ENCODE measurements around the gene CGB2.
A peak's percentile ranks its signal among the peaks of the same experiment; 100 is the strongest.

DNA sequence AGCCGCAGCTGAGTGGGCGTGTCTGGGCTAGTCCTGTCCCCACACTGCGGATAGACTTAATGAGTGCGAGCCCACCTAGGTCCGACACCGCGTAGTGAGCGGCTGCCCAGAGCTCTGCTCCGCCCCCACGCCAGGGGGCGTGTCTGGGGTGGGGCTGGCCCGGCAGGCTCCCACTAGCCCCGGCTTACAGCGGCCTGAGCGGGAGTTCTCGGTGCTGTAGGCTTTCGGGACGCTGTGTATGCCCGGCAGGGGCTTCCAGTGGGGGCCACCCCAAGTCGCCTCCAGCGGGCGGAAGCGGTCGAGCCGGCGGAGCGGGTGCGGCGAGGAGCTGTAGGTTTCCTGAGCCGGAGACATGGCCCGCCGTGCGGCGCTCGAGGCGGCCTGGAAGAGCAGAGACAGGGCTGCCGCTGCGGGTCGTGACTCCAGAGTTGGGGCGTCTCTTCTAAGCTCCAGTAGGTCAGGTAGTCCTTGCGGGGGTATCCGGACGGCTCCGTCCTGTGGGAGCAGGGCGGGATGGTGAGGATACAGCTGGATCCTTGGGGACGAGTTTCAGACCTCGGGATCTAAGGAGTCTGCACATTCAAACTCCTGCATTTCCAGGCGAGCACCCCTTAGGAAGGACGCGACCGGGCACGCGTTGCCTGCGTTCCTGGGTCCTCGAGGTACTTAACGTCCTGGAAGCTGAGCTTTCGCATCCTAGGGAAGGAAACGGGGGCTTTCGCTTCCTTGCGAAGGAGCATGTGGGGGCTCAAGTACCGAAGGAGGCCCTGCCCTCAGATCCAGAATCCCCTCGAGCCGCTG lies 24.6 kb downstream of the CGB2 start:
- no peak for TF ChIP-seq ETV5 (CRISPR knock-in tag; IDR thresholded peaks at IDR 0.05; ENCODE audit: borderline replicate concordance)
- TF ChIP-seq, protein P1, sequence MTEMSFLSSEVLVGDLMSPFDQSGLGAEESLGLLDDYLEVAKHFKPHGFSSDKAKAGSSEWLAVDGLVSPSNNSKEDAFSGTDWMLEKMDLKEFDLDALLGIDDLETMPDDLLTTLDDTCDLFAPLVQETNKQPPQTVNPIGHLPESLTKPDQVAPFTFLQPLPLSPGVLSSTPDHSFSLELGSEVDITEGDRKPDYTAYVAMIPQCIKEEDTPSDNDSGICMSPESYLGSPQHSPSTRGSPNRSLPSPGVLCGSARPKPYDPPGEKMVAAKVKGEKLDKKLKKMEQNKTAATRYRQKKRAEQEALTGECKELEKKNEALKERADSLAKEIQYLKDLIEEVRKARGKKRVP (CRISPR knock-in tag; IDR thresholded peaks at IDR 0.05), result no peak
- TF ChIP-seq, protein P2, sequence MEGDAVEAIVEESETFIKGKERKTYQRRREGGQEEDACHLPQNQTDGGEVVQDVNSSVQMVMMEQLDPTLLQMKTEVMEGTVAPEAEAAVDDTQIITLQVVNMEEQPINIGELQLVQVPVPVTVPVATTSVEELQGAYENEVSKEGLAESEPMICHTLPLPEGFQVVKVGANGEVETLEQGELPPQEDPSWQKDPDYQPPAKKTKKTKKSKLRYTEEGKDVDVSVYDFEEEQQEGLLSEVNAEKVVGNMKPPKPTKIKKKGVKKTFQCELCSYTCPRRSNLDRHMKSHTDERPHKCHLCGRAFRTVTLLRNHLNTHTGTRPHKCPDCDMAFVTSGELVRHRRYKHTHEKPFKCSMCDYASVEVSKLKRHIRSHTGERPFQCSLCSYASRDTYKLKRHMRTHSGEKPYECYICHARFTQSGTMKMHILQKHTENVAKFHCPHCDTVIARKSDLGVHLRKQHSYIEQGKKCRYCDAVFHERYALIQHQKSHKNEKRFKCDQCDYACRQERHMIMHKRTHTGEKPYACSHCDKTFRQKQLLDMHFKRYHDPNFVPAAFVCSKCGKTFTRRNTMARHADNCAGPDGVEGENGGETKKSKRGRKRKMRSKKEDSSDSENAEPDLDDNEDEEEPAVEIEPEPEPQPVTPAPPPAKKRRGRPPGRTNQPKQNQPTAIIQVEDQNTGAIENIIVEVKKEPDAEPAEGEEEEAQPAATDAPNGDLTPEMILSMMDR (CRISPR knock-in tag; IDR thresholded peaks at IDR 0.05), result peak; percentile 55
- no peak for TF ChIP-seq U2AF1 (optimal IDR thresholded peaks at IDR 0.05; ENCODE audit: low read depth, low read length)
- no peak for TF ChIP-seq YY1 (IDR thresholded peaks at IDR 0.05; ENCODE audit: insufficient read depth, insufficient replicate concordance, low read depth, low read length)
- no peak for TF ChIP-seq ZFP36 (IDR thresholded peaks at IDR 0.05; ENCODE audit: borderline replicate concordance, low read depth, low read length, partially characterized antibody)
